HG03097 (cell line): ENCODE data around the gene CPSF7.
"Not testable (repeated sequence)": the region's sequence is repeated elsewhere in the genome, so short reads cannot be mapped to it uniquely, and the experiment has no call there.

ENCODE experiments used
- ATAC-seq: cut with Tn5 transposase; IDR thresholded peaks from one replicate; pipeline ENCODE4 v1.9.1; 2021; ENCODE audit not compliant: unreplicated experiment, low FRiP score

CPSF7 gene

DNA sequence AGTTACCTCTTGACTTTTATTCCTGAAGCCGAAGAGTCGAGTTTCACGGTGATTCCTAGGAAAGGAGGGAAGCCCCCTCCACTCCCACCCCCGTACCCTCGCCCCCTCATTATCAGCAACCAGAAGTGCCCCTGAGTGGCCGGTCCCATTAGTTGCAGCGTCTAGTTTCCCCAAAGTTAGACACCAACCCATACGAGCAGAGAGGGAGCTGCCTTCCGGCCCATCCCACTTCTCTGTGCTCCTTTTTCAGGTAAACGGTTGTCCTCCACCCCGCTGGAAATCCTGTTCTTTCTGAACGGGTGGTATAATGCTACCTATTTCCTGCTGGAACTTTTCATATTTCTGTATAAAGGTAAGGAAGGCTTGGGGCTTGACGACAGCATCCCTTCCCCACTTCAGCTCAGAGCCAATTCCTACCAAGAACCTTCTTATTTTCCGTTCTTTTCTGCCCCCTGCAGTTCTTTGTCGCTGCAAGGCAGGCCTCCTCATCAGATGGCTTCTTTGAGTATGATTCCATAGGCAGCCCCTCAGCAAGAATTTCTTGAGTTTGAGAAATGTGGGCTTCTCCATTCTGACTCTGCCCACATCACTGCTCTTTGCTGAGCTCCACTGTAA is 36.7 kb downstream of the CPSF7 start:
- ATAC-seq = no peak

GRCh38 chr11:61390161-61390560 is 39.6 kb downstream of the CPSF7 start:
- ATAC-seq = no peak

DNA sequence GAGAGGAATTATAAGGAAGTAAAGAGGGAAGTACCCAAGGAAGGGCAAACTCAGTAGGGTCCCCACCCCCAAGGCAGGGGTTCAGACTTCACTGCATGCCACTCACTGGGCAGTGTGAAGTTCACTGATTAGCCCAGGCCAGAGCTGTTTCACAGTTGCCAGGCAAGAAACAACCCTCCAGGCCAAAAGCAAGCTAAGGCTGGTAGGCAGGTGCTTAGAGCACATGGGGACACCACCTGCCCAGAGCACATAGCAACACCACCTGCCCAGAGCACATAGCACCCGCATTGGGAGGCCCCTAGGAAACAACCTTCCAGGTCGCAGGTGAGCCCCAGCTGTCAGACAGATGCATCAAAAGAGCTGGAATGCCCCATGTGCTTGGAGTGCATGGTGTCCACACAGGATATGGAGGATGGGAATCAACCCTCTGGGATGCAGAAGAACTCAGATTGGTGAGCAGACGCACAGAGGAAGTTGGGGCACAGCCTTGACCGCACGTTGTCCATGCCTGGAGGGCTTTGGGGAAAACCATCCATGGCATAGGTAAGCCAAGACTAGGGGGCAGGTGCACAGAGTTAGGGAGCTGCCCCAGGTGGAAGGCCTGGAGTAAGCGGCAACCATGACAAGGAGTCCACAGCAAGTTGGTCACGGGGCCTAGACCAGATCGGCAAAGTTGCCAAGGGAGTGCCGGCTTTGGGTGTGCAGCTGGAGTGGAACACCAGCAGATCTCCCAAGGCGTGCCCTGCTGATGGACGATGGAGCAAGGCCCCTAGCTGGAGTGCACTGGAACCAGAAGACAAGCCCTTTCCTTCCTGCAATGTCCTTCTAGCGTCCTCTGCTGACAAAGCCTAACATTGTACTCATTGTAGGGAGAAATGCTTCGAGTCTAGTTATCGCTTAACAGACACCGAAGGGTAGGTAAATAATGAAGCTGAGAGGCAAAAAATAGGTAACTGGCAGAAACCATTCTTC is 45.2 kb downstream of the CPSF7 start:
- ATAC-seq = no peak

DNA sequence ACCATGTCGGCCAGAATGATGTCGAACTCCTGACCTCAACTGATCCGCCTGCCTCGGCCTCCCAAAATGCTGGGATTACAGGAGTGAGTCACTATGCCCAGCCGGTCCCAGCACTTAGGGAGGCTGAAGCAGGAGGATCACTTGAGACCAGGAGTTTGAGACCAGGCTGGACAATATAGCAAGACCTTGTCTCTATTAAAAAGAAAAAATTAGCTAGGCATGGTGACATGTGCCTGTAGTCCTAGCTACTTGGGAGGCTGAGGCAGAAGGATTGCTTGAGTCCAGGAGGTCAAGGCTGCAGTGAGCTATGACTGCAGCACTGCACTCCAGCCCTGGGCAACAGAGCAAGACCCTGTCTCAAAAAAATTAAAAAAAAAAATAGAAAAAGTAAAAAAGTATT is 45.9 kb downstream of the CPSF7 start:
- ATAC-seq = not testable (repeated sequence)

GRCh38 chr11:61380884-61381283 is 48.9 kb downstream of the CPSF7 start:
- ATAC-seq = no peak

- ATAC-seq = no peak
These were observed 51.0 kb downstream of the CPSF7 start for GRCh38 chr11:61378713-61379313.

GRCh38 chr11:61377461-61378160 is 52.2 kb downstream of the CPSF7 start:
- ATAC-seq = no peak

GRCh38 chr11:61375761-61376108 is 54.0 kb downstream of the CPSF7 start:
- ATAC-seq = no peak

DNA sequence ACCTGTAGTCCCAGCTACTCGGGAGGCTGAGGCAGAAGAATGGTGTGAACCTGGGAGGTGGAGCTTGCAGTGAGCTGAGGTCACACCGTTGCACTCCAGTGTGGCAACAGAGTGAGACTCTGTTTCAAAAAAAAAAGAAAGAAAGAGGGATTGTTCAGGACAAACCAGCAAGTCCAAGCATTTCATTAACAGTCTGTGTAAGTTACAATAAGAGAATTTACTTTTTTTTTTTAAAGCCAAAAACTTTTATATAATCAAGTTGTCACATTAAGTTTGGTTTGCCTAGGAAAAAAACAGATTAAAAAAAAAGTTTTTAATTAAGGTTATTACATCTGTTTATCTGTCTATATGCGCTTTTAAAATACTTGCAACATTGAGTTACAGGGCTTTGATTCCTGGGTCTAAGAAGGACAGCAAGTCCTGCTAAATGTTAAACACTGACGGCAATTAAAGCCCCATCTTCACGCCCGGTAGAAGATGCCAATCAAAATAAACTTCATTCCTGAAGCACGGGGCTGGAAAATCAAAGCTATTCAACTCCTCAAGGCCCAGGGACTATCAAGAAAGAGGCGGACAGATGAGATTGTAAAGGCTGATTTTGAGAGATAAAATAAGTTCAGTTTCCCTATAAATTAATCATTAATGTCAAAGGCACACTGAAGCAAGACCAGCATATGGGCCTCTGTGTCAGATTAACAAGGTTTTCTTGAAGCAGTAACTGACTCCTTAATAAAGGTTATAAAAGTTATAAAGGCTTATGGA is 56.9 kb downstream of the CPSF7 start:
- ATAC-seq = no peak

GRCh38 chr11:61370349-61371005 is 59.3 kb downstream of the CPSF7 start:
- ATAC-seq = no peak

GRCh38 chr11:61369372-61370348 is 60.1 kb downstream of the CPSF7 start:
- no peak for ATAC-seq

DNA sequence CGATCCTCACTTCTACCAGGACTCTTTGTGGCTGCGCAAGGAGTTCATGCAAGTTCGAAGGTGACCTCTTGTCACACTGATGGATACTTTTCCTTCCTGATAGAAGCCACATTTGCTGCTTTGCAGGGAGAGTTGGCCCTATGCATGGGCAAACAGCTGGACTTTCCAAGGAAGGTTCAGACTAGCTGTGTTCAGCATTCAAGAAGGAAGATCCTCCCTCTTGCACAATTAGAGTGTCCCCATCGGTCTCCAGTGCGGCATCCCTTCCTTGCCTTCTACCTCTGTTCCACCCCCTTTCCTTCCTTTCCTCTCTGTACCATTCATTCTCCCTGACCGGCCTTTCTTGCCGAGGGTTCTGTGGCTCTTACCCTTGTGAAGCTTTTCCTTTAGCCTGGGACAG is 61.1 kb downstream of the CPSF7 start:
- no peak for ATAC-seq

- ATAC-seq = no peak
These were observed 62.4 kb downstream of the CPSF7 start for GRCh38 chr11:61367406-61367805.

DNA sequence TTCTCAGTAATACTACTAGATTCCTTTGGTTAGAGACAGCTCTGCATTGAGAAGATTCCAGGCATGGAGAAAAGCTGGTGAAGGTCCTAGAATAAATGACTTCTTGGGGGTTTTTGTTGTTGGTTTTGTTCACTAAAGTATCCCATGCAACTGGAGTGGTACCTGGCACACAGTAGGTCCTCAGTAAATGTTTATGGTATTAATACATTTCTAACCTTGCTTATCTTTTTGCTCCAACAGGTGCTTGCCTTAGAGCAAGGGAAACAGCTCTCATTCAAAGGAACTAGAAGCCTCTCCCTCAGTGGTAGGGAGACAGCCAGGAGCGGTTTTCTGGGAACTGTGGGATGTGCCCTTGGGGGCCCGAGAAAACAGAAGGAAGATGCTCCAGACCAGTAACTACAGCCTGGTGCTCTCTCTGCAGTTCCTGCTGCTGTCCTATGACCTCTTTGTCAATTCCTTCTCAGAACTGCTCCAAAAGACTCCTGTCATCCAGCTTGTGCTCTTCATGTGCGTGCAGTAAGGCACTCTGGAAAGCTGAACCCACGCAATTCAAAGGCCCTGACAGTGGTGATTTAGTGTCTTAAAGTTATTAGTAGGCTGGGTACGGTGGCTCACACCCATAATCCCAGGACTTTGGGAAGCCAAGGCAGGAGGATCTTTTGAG is 65.6 kb downstream of the CPSF7 start:
- no peak for ATAC-seq

- no peak for ATAC-seq
These were observed 67.3 kb downstream of the CPSF7 start for GRCh38 chr11:61362542-61362875.

- ATAC-seq = peak; percentile 74
These were observed 67.8 kb downstream of the CPSF7 start, which contains the start of the genes CYB561A3 and TMEM138 for GRCh38 chr11:61361741-61362541. CYB561A3 (minus strand) TSS chr11:61361882; CDS start chr11:61356713, 5,169 bp downstream. TMEM138 (plus strand) TSS chr11:61362374; CDS start chr11:61364391, 2,017 bp downstream.

DNA sequence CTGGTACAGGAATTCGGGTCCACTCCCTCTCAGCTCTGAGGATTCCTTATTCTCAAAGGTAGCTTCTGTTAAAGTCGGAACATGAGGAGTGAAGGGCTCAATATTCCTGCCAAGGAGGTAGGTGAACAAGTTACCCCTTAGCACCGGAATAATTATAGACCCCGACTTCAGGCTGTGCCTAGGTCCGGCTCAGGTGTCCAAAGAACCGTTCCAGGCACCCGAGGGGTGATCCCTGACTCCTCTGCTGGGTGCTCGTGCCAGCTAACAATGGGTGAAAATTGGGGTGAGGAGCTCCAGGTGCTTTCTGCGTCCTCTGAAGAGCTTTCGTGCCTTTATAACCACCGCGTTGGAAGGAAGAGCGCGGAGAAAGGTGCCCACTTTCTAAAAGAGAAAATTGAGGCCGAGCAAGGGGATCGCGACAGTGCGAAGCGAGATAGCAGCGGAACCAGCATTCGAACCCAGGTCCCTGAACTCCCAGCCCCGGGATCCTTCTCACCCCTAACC is 68.5 kb downstream of the CPSF7 start:
- no peak for ATAC-seq
